Transverse colon (tissue), 4 donors: ENCODE measurements around the gene TOP1. TPM values are rescaled to one million over a fixed set of nuclear protein-coding genes. Genes with fewer than 3 reads are reported as not detected.

Experiments
- DNase-seq: peaks from one replicate; pipeline ENCODE4 v3.0.0-alpha.2; 2019
- H3K27ac ChIP-seq, 4 donors: fragments of 200-600 bp; sonication (generic); 2 replicates each; pipeline ENCODE4 v1.5.1; 2016 to 2018; ENCODE audit warnings: inconsistent platforms in 4 of 4
- H3K27me3 ChIP-seq: fragments of 200-600 bp; sonication (generic); 2 replicates; pipeline ENCODE4 v1.5.1; 2017; ENCODE audit warnings: inconsistent platforms
- H3K36me3 ChIP-seq, 4 donors: fragments of 200-600 bp; sonication (generic); 2 replicates each; pipeline ENCODE4 v1.5.1; 2017 to 2019; ENCODE audit warnings: inconsistent platforms in 4 of 4
- H3K4me1 ChIP-seq, 4 donors: fragments of 200-600 bp; sonication (generic); 2 replicates each; pipeline ENCODE4 v1.5.1; 2017 to 2020; ENCODE audit warnings: inconsistent platforms in 4 of 4
- H3K4me3 ChIP-seq, 4 donors: fragments of 200-600 bp; sonication (generic); 1 replicate in 1 of 4; 2 replicates in 3 of 4; pipeline versions ENCODE4 v1.5.1 to v1.6.1; 2017 to 2019; ENCODE audit warnings: inconsistent platforms in 4 of 4
- H3K9me3 ChIP-seq, 2 donors: fragments of 200-600 bp; sonication (generic); 2 replicates each; pipeline ENCODE4 v1.5.1; 2017 to 2019; ENCODE audit warnings: inconsistent platforms in 2 of 2
- EP300 ChIP-seq: sonication (generic); formaldehyde crosslinking; IDR thresholded peaks from one replicate; pipeline ENCODE4 v1.6.1; 2017; ENCODE audit warnings: antibody characterized with exemption, low read depth
- POLR2A ChIP-seq: fragments of 450-650 bp; IDR thresholded peaks from one replicate; pipeline ENCODE4 v1.6.1; 2016; ENCODE audit warnings: antibody characterized with exemption, mild to moderate bottlenecking, moderate library complexity
- POLR2AphosphoS5 ChIP-seq, 3 donors: sonication (generic); formaldehyde crosslinking; IDR thresholded peaks; one replicate each; pipeline ENCODE4 v1.6.1; 2016; ENCODE audit warnings: antibody characterized with exemption in 3 of 3
- WGBS, 2 donors: methylation state at CpG; one replicate each; pipeline ENCODE4 v1.1.5; 2018; ENCODE audit warnings: low coverage in 1 of 2; 5-methylcytosine and 5-hydroxymethylcytosine counted together
- in situ Hi-C, 4 donors: fragments of 200-750 bp; cut with MboI; loops; one replicate each; pipeline versions ENCODE4 v1.15.0 to v1.15.1; 2017; ENCODE audit warnings: low sequenced_read_pairs in 3 of 4, low pct_ligation_motif_present in 1 of 4, low pct_unique_long_range_greater_than_20kb in 1 of 4
- intact Hi-C: fragments of 100-400 bp; cut with DNase I; formaldehyde crosslinking; loops from one replicate; pipeline ENCODE4 v1.15.1; 2023; ENCODE audit warnings: low total_unique reads
- total RNA-seq, 4 donors: library from RNA; depleted of rRNA; stranded (reverse); fragments of >200 nt; gene quantifications; one replicate each; pipeline ENCODE4 v1.1.0, GENCODE V29; 2016
- TF ChIP-seq, protein P1 (sequence below), 5 experiments: fragments of 200-600 bp in 3 of 5; fragments of 450-650 bp in 2 of 5; sonication (generic) in 3 of 5; IDR thresholded peaks; 1 replicate in 2 of 5; 2 replicates in 3 of 5; pipeline ENCODE4 v1.5.1; 2016 to 2017; ENCODE audit warnings: antibody characterized with exemption in 5 of 5, inconsistent platforms in 3 of 5, mild to moderate bottlenecking in 2 of 5, moderate library complexity in 1 of 5

The TOP1 gene
- total RNA-seq, 4 donors from 2014 or later = 29.6 to 52.3 (median 36.9) TPM

DNA sequence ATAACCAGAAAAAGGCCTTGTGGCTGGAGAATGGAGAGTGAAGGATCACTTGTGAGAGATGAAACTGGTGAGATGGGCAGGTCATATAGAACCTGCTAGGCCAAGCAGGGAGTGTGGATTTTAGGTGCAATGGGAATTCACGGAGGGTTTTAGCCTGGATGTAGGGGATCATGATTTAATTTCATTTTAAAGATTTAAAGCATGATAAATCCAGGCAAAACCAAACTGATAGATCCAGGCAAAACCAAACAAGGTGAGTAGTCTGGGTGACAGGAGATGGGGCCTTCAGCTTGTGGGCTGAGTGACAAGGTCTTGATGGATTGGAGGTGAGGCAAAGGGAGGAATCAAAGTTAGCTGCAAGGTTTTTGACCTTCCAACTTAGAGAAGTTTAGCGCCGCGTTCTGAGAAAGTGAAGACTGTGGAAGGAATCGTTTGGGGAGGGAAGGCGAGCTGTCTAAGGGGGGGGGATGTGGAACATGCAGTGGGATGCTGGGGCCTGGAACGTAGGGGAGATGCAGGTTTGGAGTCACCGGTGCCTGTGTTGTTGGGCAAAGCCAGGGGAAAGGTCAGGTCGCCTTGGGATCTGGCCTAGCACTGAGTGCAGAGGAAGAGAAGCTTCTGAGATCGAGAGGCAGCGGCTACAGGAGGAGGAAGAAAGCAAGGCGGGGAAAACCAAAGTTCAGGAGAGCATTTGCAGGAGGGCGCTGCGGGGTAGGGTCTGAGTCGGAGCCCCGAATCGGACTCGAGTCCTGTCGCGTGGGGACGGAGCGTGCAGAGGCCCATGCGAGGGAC is 107.5 kb downstream of the TOP1 start:
- in situ Hi-C loops (no loop called here), intact Hi-C loops (no loop called here)
- peak overlapping the region; percentile 65 to 88 (median 80) for H3K4me3 ChIP-seq
- TF ChIP-seq EP300 (no peak), POLR2A (no peak), POLR2AphosphoS5 (IDR thresholded peaks at IDR 0.05) (no peak)
- TF ChIP-seq, protein P1, sequence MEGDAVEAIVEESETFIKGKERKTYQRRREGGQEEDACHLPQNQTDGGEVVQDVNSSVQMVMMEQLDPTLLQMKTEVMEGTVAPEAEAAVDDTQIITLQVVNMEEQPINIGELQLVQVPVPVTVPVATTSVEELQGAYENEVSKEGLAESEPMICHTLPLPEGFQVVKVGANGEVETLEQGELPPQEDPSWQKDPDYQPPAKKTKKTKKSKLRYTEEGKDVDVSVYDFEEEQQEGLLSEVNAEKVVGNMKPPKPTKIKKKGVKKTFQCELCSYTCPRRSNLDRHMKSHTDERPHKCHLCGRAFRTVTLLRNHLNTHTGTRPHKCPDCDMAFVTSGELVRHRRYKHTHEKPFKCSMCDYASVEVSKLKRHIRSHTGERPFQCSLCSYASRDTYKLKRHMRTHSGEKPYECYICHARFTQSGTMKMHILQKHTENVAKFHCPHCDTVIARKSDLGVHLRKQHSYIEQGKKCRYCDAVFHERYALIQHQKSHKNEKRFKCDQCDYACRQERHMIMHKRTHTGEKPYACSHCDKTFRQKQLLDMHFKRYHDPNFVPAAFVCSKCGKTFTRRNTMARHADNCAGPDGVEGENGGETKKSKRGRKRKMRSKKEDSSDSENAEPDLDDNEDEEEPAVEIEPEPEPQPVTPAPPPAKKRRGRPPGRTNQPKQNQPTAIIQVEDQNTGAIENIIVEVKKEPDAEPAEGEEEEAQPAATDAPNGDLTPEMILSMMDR (IDR thresholded peaks at IDR 0.05) = no peak
- no peaks in the 10 kb centered on the region for H3K27me3 ChIP-seq
- DNase-seq = peak; percentile 3
- H3K9me3 ChIP-seq = no peaks in the 10 kb centered on the region
- no peaks in the 10 kb centered on the region for H3K36me3 ChIP-seq
- 51 to 80% methylated on average over 5 to 17 of the region's 23 CpGs for WGBS, 2 donors
- peaks cover 8 to 37% (median 21%) of the 10 kb centered on the region in 4 donors for H3K4me1 ChIP-seq
- H3K27ac ChIP-seq = peak overlapping the region; percentile 89 to 98 (median 96)

DNA sequence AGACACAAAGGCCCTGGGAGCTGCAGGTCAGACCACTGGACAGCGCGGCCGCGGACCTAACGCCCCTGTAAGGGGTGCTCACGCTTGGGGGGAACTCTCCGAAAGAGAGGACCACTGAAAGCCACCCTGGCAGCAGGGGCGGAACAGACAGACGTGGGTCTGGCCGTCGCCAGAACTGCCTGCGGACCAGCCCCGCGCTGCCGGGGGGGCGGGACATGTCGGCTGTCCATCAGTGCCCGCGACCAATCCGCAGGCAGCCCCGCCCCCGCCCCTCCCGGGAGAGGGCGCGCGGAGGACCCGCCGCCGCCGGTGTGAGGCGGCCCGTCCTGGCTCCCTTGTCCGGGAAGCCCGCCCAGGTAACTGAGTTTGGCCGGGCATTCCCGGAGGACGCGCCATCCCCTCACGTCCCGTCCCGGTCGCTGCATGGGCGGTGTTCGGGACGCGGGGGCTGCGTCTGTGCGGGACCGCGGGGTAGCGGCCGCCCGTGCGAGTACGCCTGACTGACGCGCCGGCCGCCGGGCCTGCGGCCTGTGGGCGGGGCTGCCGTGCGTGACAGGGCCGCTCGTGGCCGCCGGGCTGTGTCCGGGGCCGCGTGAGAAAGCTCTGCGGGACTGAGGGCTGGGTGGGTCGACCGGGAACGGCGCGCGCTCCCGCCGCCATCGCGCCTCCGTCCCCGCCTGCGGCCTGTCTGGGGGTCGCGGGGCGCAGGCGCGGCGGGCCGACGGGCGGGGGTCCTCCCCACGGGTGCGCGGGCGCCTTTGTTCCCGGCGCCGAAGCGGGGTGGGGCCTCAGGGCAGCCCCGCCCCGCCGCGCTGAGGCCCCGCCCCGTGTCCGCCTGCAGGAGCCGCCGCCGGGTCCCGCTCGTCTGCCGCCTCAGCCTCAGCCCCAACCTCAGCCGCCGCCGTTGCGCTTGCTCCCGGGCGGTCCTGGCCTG is 108.3 kb downstream of the TOP1 start, which contains the start of gene PLCG1:
Gene PLCG1, plus strand, starts transcription at position 864 of the 934 bp plus-strand sequence. CDS start 99 bp downstream, outside the sequence.
- DNase-seq = peak; percentile 94
- 0% methylated on average over 3 to 32 of the region's 121 CpGs for WGBS, 2 donors
- in situ Hi-C loops = no loop called here
- Histone ChIP-seq H3K9me3 (no peaks in the 10 kb centered on the region), H3K4me3 (peak within 1 kb of the TSS; percentile 65 to 88 (median 80)), H3K27ac (peak within 1 kb of the TSS; percentile 89 to 98 (median 96)), H3K27me3 (no peaks in the 10 kb centered on the region), H3K36me3 (no peaks in the 10 kb centered on the region), H3K4me1 (peaks cover 8 to 46% (median 25%) of the 10 kb centered on the region in 4 donors)
- TF ChIP-seq EP300 (no peak), POLR2AphosphoS5 (IDR thresholded peaks at IDR 0.05) (peak; percentile 85 to 89 (median 85)), POLR2A (peak; percentile 76)
- TF ChIP-seq, protein P1 (IDR thresholded peaks at IDR 0.05) = no peak
- intact Hi-C loops = no loop called here

DNA sequence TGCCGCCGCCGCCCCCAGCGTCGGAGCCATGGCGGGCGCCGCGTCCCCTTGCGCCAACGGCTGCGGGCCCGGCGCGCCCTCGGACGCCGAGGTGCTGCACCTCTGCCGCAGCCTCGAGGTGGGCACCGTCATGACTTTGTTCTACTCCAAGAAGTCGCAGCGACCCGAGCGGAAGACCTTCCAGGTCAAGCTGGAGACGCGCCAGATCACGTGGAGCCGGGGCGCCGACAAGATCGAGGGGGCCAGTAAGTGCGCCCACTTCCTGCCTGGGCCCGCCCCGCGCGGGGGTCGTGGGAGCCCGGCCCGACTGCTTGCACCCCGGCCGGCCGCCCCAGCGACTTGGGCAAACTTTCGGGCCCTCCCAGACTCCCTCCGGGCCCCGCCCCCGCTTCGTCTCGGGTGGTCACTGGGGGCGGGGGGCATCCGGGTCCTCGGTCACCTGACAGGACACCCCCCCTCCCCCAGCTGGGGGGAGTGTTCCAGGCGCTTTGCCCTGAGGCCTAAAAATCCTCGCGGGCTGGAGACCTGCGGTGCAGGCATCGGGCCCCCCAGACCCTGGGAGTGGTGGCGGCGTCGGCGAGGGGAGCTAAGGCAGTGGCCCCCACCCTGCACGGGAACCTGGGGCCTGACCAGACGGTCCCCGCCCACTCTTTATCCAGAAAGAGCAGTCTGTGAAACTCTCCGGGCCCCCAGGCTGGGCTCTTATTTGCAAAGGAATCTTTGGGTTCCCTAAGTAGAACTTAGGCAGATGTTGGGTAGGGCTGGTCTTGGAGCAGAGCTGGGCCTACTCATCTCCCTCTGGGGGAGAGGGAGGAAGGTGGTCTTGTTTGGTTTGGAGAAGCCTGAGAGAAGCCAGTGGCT is 109.2 kb downstream of the TOP1 start:
- intact Hi-C loops = no loop called here
- no peaks in the 10 kb centered on the region for H3K36me3 ChIP-seq
- no peaks in the 10 kb centered on the region for H3K27me3 ChIP-seq
- 0% methylated on average over 43 of the region's 66 CpGs; no CpG with 5 or more reads in 1 of the 2 donors for WGBS, 2 donors
- no peaks in the 10 kb centered on the region for H3K9me3 ChIP-seq
- H3K4me3 ChIP-seq = peak overlapping the region; percentile 57 to 88 (median 70)
- H3K4me1 ChIP-seq = peaks cover 8 to 55% (median 25%) of the 10 kb centered on the region in 4 donors
- TF ChIP-seq POLR2A (peak; percentile 34), EP300 (no peak), POLR2AphosphoS5 (IDR thresholded peaks at IDR 0.05) (peak in 1 of 3 donors; percentile 45)
- TF ChIP-seq, protein P1 (IDR thresholded peaks at IDR 0.05) = no peak
- peak; percentile 70 for DNase-seq
- in situ Hi-C loops = no loop called here
- H3K27ac ChIP-seq = peak overlapping the region; percentile 89 to 98 (median 96)
